Trophoblast cell (in vitro differentiated cells and primary cell): ENCODE measurements around the gene ATP8A1.

ENCODE experiments used
- DNase-seq, 2 donors: peaks; one replicate each; pipeline ENCODE4 v3.0.0-alpha.2; 2016
- H2AFZ ChIP-seq: 2 replicates; pipeline ENCODE4 v1.6.1; 2013; ENCODE audit warnings: low read length, moderate library complexity, mild to moderate bottlenecking; ENCODE audit not compliant: insufficient read depth, poor library complexity
- H2AK5ac ChIP-seq: 2 replicates; pipeline ENCODE4 v1.6.1; 2013; ENCODE audit warnings: mild to moderate bottlenecking, low read length
- H2BK120ac ChIP-seq: 2 replicates; pipeline ENCODE4 v1.6.1; 2013; ENCODE audit warnings: low read length, mild to moderate bottlenecking, moderate library complexity; ENCODE audit not compliant: insufficient read depth, poor library complexity
- H2BK12ac ChIP-seq: 2 replicates; pipeline ENCODE4 v1.6.1; 2013; ENCODE audit warnings: mild to moderate bottlenecking, low read length, moderate library complexity
- H2BK5ac ChIP-seq: 2 replicates; pipeline ENCODE4 v1.6.1; 2013; ENCODE audit warnings: low read length, low read depth, moderate library complexity, mild to moderate bottlenecking; ENCODE audit not compliant: poor library complexity
- H3K14ac ChIP-seq: 2 replicates; pipeline ENCODE4 v1.6.1; 2013; ENCODE audit warnings: mild to moderate bottlenecking, low read length
- H3K18ac ChIP-seq: 2 replicates; pipeline ENCODE4 v1.6.1; 2013; ENCODE audit warnings: mild to moderate bottlenecking, low read length
- H3K23ac ChIP-seq: 2 replicates; pipeline ENCODE4 v1.6.1; 2013; ENCODE audit warnings: low read length
- H3K27ac ChIP-seq: 2 replicates; pipeline ENCODE4 v1.5.1; 2013; ENCODE audit warnings: low read depth, mild to moderate bottlenecking, inconsistent platforms, low read length, moderate library complexity
- H3K27me3 ChIP-seq: 2 replicates; pipeline ENCODE4 v1.6.1; 2013; ENCODE audit warnings: inconsistent platforms, mild to moderate bottlenecking, low read length, moderate library complexity; ENCODE audit not compliant: insufficient read depth
- H3K36me3 ChIP-seq, 2 experiments: 1 replicate in 1 of 2; 2 replicates in 1 of 2; pipeline ENCODE4 v1.6.1; 2013; ENCODE audit warnings: low read length in 2 of 2, mild to moderate bottlenecking in 2 of 2, moderate library complexity in 1 of 2; ENCODE audit not compliant: insufficient read depth in 2 of 2, control insufficient read depth in 1 of 2
- H3K4ac ChIP-seq: 2 replicates; pipeline ENCODE4 v1.6.1; 2013; ENCODE audit warnings: low read depth, mild to moderate bottlenecking, low read length, moderate library complexity
- H3K4me1 ChIP-seq, 2 experiments: 1 replicate in 1 of 2; 2 replicates in 1 of 2; pipeline ENCODE4 v1.6.1; 2013; ENCODE audit warnings: low read length in 2 of 2, mild to moderate bottlenecking in 2 of 2, moderate library complexity in 1 of 2; ENCODE audit not compliant: insufficient read depth in 2 of 2, control insufficient read depth in 1 of 2
- H3K4me2 ChIP-seq: 2 replicates; pipeline ENCODE4 v1.6.1; 2013; ENCODE audit warnings: inconsistent platforms, mild to moderate bottlenecking, low read length, moderate library complexity
- H3K4me3 ChIP-seq: 2 replicates; pipeline ENCODE4 v1.5.1; 2013; ENCODE audit warnings: mild to moderate bottlenecking, low read depth, low read length, inconsistent platforms
- H3K79me1 ChIP-seq: one replicate; pipeline ENCODE4 v1.6.1; 2013; ENCODE audit warnings: low read length
- H3K79me2 ChIP-seq: 2 replicates; pipeline ENCODE4 v1.6.1; 2013; ENCODE audit warnings: low read length, mild to moderate bottlenecking; ENCODE audit not compliant: control insufficient read depth, insufficient read depth, poor library complexity
- H3K9ac ChIP-seq: 2 replicates; pipeline ENCODE4 v1.6.1; 2013; ENCODE audit warnings: mild to moderate bottlenecking, low read length
- H3K9me3 ChIP-seq: 2 replicates; pipeline ENCODE4 v1.6.1; 2013; ENCODE audit warnings: low read depth, mild to moderate bottlenecking, control low read depth, inconsistent platforms, low read length; ENCODE audit not compliant: insufficient read depth
- H4K12ac ChIP-seq: 2 replicates; pipeline ENCODE4 v1.6.1; 2013; ENCODE audit warnings: low read depth, mild to moderate bottlenecking, low read length, moderate library complexity
- H4K8ac ChIP-seq: 2 replicates; pipeline ENCODE4 v1.6.1; 2013; ENCODE audit warnings: low read depth, mild to moderate bottlenecking, low read length, moderate library complexity
- H4K91ac ChIP-seq: one replicate; pipeline ENCODE4 v1.6.1; 2013; ENCODE audit warnings: low read depth, mild to moderate bottlenecking, low read length, moderate library complexity
- WGBS: extraction: QIAGEN DNeasy Blood & Tissue Kit; methylation state at CpG from one replicate; pipeline ENCODE4 v1.1.7; 2013; ENCODE audit warnings: missing lambda C conversion rate; ENCODE audit not compliant: insufficient read length, insufficient coverage; ENCODE audit errors: extremely low coverage; 5-methylcytosine and 5-hydroxymethylcytosine counted together

Gene ATP8A1

DNA sequence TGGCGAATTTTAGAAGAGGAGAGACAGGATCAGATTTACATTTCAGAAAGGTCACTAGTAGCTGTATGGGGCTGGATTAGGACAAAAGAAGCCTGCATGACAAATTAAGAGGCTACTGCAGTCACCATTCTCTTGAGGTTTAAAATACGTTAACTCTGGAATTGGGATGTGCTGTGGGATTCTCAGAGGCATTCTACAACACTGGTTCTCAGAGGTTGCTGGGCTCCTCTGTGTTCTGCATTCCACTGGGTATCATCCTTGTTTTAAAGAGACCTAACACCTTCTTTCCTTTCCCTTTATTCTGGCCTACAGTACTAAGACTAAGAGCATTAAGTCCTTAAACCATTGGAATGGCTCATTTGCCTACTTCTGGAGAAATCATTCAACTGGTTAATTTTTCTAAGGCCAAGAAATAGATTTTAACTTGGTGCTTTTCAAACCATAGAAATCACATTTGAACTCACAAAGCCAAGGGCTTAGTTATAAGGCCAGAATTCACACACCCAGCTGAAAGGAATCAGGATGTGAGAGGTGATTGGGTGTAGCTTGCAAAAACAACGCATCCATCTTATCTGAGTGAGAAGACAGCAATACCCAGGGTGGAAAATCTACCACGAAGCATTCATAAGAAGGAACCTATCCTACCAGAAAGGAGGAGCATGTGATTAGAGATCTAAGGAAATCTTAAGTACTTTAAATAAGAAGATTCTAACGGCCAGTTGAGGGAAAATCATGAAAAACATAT is 143.0 kb downstream of the ATP8A1 start:
- H2BK5ac ChIP-seq: no peak overlapping the region
- H4K91ac ChIP-seq: no peak overlapping the region
- no peak overlapping the region for H4K8ac ChIP-seq
- no peak overlapping the region for H3K14ac ChIP-seq
- H3K4me1 ChIP-seq: no peaks in the 10 kb centered on the region
- no peak for DNase-seq
- no peak overlapping the region for H3K23ac ChIP-seq
- H2AFZ ChIP-seq: no peak overlapping the region
- no peak overlapping the region for H4K12ac ChIP-seq
- H3K4ac ChIP-seq: no peak overlapping the region
- no peak overlapping the region for H2BK120ac ChIP-seq
- H3K9me3 ChIP-seq: no peaks in the 10 kb centered on the region
- H3K36me3 ChIP-seq: no peaks in the 10 kb centered on the region
- no peak overlapping the region for H2AK5ac ChIP-seq
- no CpG with 5 or more reads among the region's 5 CpGs for WGBS
- H3K4me3 ChIP-seq: no peak overlapping the region
- no peak overlapping the region for H3K18ac ChIP-seq
- no peak overlapping the region for H2BK12ac ChIP-seq
- H3K9ac ChIP-seq: no peak overlapping the region
- H3K27ac ChIP-seq: no peak overlapping the region
- H3K79me2 ChIP-seq: no peaks in the 10 kb centered on the region
- H3K4me2 ChIP-seq: no peak overlapping the region
- H3K27me3 ChIP-seq: no peaks in the 10 kb centered on the region
- H3K79me1 ChIP-seq: no peaks in the 10 kb centered on the region

DNA sequence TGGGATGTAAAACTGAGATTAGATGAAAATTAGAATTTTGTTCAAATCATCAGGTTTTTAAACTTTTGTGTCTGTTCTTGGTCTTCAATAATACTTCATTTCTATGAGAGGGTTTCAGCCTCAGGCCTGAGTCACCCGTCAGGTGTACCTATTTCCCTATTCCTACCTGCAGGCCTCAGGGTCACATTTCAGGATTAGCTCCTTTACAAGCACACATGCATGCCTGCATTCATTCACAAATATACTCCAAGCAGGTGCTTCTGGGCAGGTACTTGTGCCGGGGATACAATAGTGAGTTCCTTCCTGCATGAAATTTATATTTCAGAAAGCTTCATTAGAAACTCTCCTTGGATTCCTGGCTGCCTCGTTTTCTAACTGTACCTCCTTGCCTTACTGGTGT is 144.7 kb downstream of the ATP8A1 start:
- no peak overlapping the region for H3K18ac ChIP-seq
- no peaks in the 10 kb centered on the region for H3K79me2 ChIP-seq
- H4K91ac ChIP-seq: no peak overlapping the region

DNA sequence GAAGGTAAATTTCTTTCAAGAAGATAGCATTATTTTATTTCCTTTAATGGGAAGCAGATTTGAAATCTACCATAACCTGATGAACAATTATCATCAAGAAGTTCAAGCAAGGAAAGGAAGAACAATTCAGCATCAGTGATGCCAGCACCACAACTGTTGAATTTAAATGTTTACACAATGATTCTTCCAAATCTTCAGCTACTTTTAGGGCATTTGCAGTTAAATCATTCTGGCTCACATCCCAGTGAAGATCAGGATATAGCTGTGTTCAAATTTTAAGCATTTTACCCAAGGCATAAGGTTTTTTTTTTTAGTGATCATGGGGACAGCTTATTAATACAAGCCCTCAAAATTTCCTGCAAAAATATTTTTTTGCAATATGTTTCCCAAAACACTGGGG is 146.7 kb downstream of the ATP8A1 start:
- Histone ChIP-seq H3K23ac (no peak overlapping the region), H3K27ac (no peak overlapping the region), H2BK12ac (no peak overlapping the region), H4K8ac (no peak overlapping the region), H3K4ac (no peak overlapping the region), H3K14ac (no peak overlapping the region), H3K4me2 (no peak overlapping the region), H3K18ac (no peak overlapping the region), H3K4me3 (no peak overlapping the region), H2AK5ac (no peak overlapping the region), H3K4me1 (no peaks in the 10 kb centered on the region), H3K27me3 (no peaks in the 10 kb centered on the region), H3K79me1 (no peaks in the 10 kb centered on the region), H3K9me3 (no peaks in the 10 kb centered on the region), H4K12ac (no peak overlapping the region), H2BK5ac (no peak overlapping the region), H2BK120ac (no peak overlapping the region), H2AFZ (no peak overlapping the region), H4K91ac (no peak overlapping the region), H3K36me3 (no peaks in the 10 kb centered on the region), H3K9ac (no peak overlapping the region), H3K79me2 (no peaks in the 10 kb centered on the region)
- no peak for DNase-seq

More for the DNA sequence above, 144.7 kb downstream of the ATP8A1 start:
- Histone ChIP-seq H3K4me1 (no peaks in the 10 kb centered on the region), H2BK12ac (no peak overlapping the region), H4K12ac (no peak overlapping the region), H4K8ac (no peak overlapping the region), H3K27me3 (no peaks in the 10 kb centered on the region), H3K79me1 (no peaks in the 10 kb centered on the region), H3K9ac (no peak overlapping the region), H3K23ac (no peak overlapping the region), H3K9me3 (no peaks in the 10 kb centered on the region), H2AFZ (no peak overlapping the region), H2BK120ac (no peak overlapping the region), H3K4ac (no peak overlapping the region), H3K4me2 (no peak overlapping the region), H2AK5ac (no peak overlapping the region), H3K14ac (no peak overlapping the region), H3K36me3 (no peaks in the 10 kb centered on the region), H2BK5ac (no peak overlapping the region), H3K27ac (no peak overlapping the region), H3K4me3 (no peak overlapping the region)
- DNase-seq: no peak
- WGBS: no CpG with 5 or more reads among the region's 3 CpGs

DNA sequence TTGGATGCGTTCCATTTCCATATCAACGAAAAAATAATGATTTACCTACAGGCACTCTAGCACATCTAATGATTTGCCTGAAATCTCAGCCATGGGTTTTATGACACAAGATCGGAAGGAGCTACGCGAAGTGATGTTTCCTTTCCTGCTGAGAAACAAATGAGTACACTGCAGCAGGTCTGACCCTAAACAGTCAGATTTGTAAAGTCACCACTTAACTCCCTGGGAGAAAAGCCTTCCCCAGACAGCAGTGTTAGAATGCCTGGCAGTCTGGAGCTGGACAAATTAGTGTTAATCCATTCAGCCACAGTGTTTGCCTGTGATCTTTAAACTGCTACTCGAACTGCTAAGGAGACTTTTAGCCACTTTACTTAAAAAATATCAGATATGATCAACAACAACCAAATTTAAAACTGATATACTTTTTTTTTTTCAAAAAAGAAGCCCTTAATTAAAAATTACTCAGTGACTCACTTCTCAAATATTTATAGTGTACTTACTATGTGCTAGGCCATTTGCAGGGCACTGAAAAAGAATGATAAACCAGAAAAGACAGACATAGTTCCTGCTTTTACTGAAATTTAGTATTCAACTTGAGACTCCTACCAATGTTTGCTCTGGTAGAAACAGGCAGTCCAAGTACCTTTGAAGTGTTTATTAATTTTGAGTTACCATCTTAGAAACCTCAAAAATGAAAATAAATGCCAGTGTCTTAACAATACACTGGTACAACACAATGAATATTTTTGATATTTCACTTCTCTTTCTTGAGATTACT is 155.1 kb downstream of the ATP8A1 start:
- Histone ChIP-seq H2BK120ac (no peak overlapping the region), H4K8ac (no peak overlapping the region), H3K14ac (no peak overlapping the region), H3K4me1 (no peaks in the 10 kb centered on the region), H2BK5ac (no peak overlapping the region), H4K91ac (no peak overlapping the region), H2BK12ac (no peak overlapping the region), H3K4me3 (no peak overlapping the region), H3K36me3 (no peaks in the 10 kb centered on the region), H3K79me2 (no peaks in the 10 kb centered on the region), H3K79me1 (no peaks in the 10 kb centered on the region), H4K12ac (no peak overlapping the region), H3K9ac (no peak overlapping the region), H3K27me3 (no peaks in the 10 kb centered on the region), H3K18ac (no peak overlapping the region), H3K27ac (no peak overlapping the region), H3K4me2 (no peak overlapping the region), H2AK5ac (no peak overlapping the region), H3K9me3 (no peaks in the 10 kb centered on the region), H2AFZ (no peak overlapping the region), H3K23ac (no peak overlapping the region), H3K4ac (no peak overlapping the region)
- WGBS: no CpG with 5 or more reads among the region's 6 CpGs
- no peak for DNase-seq
